ENCODE measurements around the gene NXPE1. TPM values are rescaled to one million over a fixed set of nuclear protein-coding genes. Genes with fewer than 3 reads are reported as not detected.

Gene NXPE1
- total RNA-seq, 3 donors from 2014 or later (not counting 1 experiment from before 2014, with no cell fraction given): not detected

DNA sequence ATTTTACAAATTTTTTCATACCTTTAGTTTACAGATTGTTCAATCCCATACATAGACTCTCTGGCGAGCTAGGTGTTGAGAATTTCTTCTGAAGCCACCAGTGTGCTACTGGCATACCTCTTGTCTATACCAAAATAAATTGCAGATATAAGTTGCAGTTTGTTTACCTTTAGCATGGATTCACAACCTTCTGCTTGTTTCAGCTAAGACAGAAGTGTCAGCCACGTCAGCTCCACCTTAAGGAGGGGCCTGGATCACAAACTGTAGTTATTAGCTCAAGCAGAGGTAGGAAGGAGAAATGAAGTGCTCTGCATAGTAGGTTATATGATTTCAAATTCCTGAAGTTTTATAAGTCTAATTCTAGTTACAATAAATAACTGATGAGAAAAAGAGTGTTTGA is 35.9 kb upstream of the NXPE1 start, which contains the start of gene NXPE4:
NXPE4 (minus strand) TSS at position 216 of the 400 bp plus-strand sequence. CDS start 1,027 bp downstream, outside the sequence.
- WGBS (ENCODE audit: insufficient coverage): 65% methylated on average over 2 of the region's 2 CpGs
- TF ChIP-seq, protein P1, sequence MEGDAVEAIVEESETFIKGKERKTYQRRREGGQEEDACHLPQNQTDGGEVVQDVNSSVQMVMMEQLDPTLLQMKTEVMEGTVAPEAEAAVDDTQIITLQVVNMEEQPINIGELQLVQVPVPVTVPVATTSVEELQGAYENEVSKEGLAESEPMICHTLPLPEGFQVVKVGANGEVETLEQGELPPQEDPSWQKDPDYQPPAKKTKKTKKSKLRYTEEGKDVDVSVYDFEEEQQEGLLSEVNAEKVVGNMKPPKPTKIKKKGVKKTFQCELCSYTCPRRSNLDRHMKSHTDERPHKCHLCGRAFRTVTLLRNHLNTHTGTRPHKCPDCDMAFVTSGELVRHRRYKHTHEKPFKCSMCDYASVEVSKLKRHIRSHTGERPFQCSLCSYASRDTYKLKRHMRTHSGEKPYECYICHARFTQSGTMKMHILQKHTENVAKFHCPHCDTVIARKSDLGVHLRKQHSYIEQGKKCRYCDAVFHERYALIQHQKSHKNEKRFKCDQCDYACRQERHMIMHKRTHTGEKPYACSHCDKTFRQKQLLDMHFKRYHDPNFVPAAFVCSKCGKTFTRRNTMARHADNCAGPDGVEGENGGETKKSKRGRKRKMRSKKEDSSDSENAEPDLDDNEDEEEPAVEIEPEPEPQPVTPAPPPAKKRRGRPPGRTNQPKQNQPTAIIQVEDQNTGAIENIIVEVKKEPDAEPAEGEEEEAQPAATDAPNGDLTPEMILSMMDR (IDR thresholded peaks at IDR 0.05): no peak
- peaks cover 0 to 11% of the 10 kb centered on the region in 2 donors for H3K27me3 Mint-ChIP-seq (ENCODE audit: low read depth in 2 of 2)
- H3K4me3 Mint-ChIP-seq: no peak within 1 kb of the TSS
- no peak within 1 kb of the TSS for H3K27ac Mint-ChIP-seq
- peaks cover 4% of the 10 kb centered on the region for H3K27me3 ChIP-seq (ENCODE audit: control insufficient read depth, insufficient read depth, low read length)
- DNase-seq: no peak
- no peaks in the 10 kb centered on the region for H3K4me1 ChIP-seq (ENCODE audit: control insufficient read depth, insufficient read depth, low read length)
- no peaks in the 10 kb centered on the region for H3K4me1 Mint-ChIP-seq
- H3K4me3 ChIP-seq (ENCODE audit: low read length): no peak within 1 kb of the TSS
- H3K9me3 Mint-ChIP-seq: no peaks in the 10 kb centered on the region
- intact Hi-C loops (cut with micrococcal nuclease): no loop called here
- no peaks in the 10 kb centered on the region for H3K36me3 ChIP-seq (ENCODE audit: control insufficient read depth, insufficient read depth, low read length)
- H3K27ac ChIP-seq (ENCODE audit: low read length): no peak within 1 kb of the TSS
- H3K36me3 Mint-ChIP-seq: no peaks in the 10 kb centered on the region
- no peak for ATAC-seq
- H3K9me3 ChIP-seq (ENCODE audit: control insufficient read depth, insufficient read depth, low read length): no peaks in the 10 kb centered on the region

GRCh38 chr11:114594703-114595102 is 35.0 kb upstream of the NXPE1 start:
- Mint-ChIP-seq H3K4me3 (no peak overlapping the region), H3K27me3 (ENCODE audit: low read depth in 2 of 2) (peaks cover 0 to 11% of the 10 kb centered on the region in 2 donors), H3K36me3 (no peaks in the 10 kb centered on the region), H3K27ac (no peak overlapping the region), H3K9me3 (no peaks in the 10 kb centered on the region), H3K4me1 (no peaks in the 10 kb centered on the region)
- WGBS (ENCODE audit: insufficient coverage): 77% methylated on average over 3 of the region's 3 CpGs
- Histone ChIP-seq H3K4me3 (ENCODE audit: low read length) (no peak overlapping the region), H3K9me3 (ENCODE audit: control insufficient read depth, insufficient read depth, low read length) (no peaks in the 10 kb centered on the region), H3K4me1 (ENCODE audit: control insufficient read depth, insufficient read depth, low read length) (no peaks in the 10 kb centered on the region), H3K27ac (ENCODE audit: low read length) (no peak overlapping the region), H3K27me3 (ENCODE audit: control insufficient read depth, insufficient read depth, low read length) (peaks cover 4% of the 10 kb centered on the region), H3K36me3 (ENCODE audit: control insufficient read depth, insufficient read depth, low read length) (no peaks in the 10 kb centered on the region)
- ATAC-seq (no peak), DNase-seq (no peak)
- intact Hi-C loops (cut with micrococcal nuclease): no loop called here
- TF ChIP-seq, protein P1 (IDR thresholded peaks at IDR 0.05): no peak

GRCh38 chr11:114587398-114587953 is 27.8 kb upstream of the NXPE1 start:
- Histone ChIP-seq H3K4me1 (ENCODE audit: control insufficient read depth, insufficient read depth, low read length) (no peaks in the 10 kb centered on the region), H3K27ac (ENCODE audit: low read length) (no peak overlapping the region), H3K27me3 (ENCODE audit: control insufficient read depth, insufficient read depth, low read length) (peaks cover 3% of the 10 kb centered on the region), H3K36me3 (ENCODE audit: control insufficient read depth, insufficient read depth, low read length) (no peaks in the 10 kb centered on the region), H3K9me3 (ENCODE audit: control insufficient read depth, insufficient read depth, low read length) (peaks cover 21% of the 10 kb centered on the region), H3K4me3 (ENCODE audit: low read length) (no peak overlapping the region)
- Mint-ChIP-seq H3K36me3 (peaks cover 7% of the 10 kb centered on the region), H3K27me3 (ENCODE audit: low read depth in 2 of 2) (peaks cover 3 to 6% of the 10 kb centered on the region in 2 donors), H3K4me3 (no peak overlapping the region), H3K27ac (no peak overlapping the region), H3K9me3 (peaks cover 14 to 19% of the 10 kb centered on the region in 2 donors), H3K4me1 (no peaks in the 10 kb centered on the region)
- DNase-seq: no peak
- intact Hi-C loops (cut with micrococcal nuclease): no loop called here
- TF ChIP-seq, protein P1 (IDR thresholded peaks at IDR 0.05): no peak
- WGBS (ENCODE audit: insufficient coverage): 82% methylated on average over 3 of the region's 3 CpGs
- ATAC-seq: no peak

GRCh38 chr11:114586797-114587196 is 27.1 kb upstream of the NXPE1 start:
- peaks cover 7% of the 10 kb centered on the region for H3K36me3 Mint-ChIP-seq
- DNase-seq (no peak), ATAC-seq (no peak)
- no peaks in the 10 kb centered on the region for H3K36me3 ChIP-seq (ENCODE audit: control insufficient read depth, insufficient read depth, low read length)
- no peak overlapping the region for H3K27ac Mint-ChIP-seq
- H3K9me3 ChIP-seq (ENCODE audit: control insufficient read depth, insufficient read depth, low read length): peaks cover 21% of the 10 kb centered on the region
- no peaks in the 10 kb centered on the region for H3K4me1 Mint-ChIP-seq
- H3K4me3 ChIP-seq (ENCODE audit: low read length): no peak overlapping the region
- peaks cover 14 to 19% of the 10 kb centered on the region in 2 donors for H3K9me3 Mint-ChIP-seq
- H3K27me3 ChIP-seq (ENCODE audit: control insufficient read depth, insufficient read depth, low read length): peaks cover 3% of the 10 kb centered on the region
- TF ChIP-seq, protein P1 (IDR thresholded peaks at IDR 0.05): no peak
- peaks cover 2 to 3% of the 10 kb centered on the region in 2 donors for H3K27me3 Mint-ChIP-seq (ENCODE audit: low read depth in 2 of 2)
- WGBS (ENCODE audit: insufficient coverage): 89% methylated on average over 5 of the region's 5 CpGs
- H3K4me1 ChIP-seq (ENCODE audit: control insufficient read depth, insufficient read depth, low read length): no peaks in the 10 kb centered on the region
- intact Hi-C loops (cut with micrococcal nuclease): no loop called here
- H3K4me3 Mint-ChIP-seq: no peak overlapping the region
- no peak overlapping the region for H3K27ac ChIP-seq (ENCODE audit: low read length)
